Stomach smooth muscle (tissue), 2 donors: ENCODE measurements around the gene FRMD4A.
A peak's percentile ranks its signal among the peaks of the same experiment; 100 is the strongest.
"Not testable (repeated sequence)": the region's sequence is repeated elsewhere in the genome, so short reads cannot be mapped to it uniquely, and the experiment has no call there.

Source experiments
- H3K27ac ChIP-seq: one replicate; pipeline ENCODE4 v1.7.0; 2013; ENCODE audit warnings: mild to moderate bottlenecking, low read length, inconsistent platforms
- H3K27me3 ChIP-seq, 2 donors: one replicate each; pipeline ENCODE4 v1.7.0; 2013; ENCODE audit warnings: low read length in 2 of 2; ENCODE audit not compliant: insufficient read depth in 2 of 2, control insufficient read depth in 1 of 2
- H3K36me3 ChIP-seq, 2 donors: one replicate each; pipeline ENCODE4 v1.7.0; 2013; ENCODE audit warnings: low read length in 2 of 2; ENCODE audit not compliant: control insufficient read depth in 2 of 2, insufficient read depth in 2 of 2
- H3K4me1 ChIP-seq: one replicate; pipeline ENCODE4 v1.7.0; 2013; ENCODE audit warnings: low read length; ENCODE audit not compliant: control insufficient read depth, insufficient read depth
- H3K4me3 ChIP-seq, 2 donors: one replicate each; pipeline ENCODE4 v1.7.0; 2013; ENCODE audit warnings: low read length in 2 of 2
- H3K9ac ChIP-seq, 2 donors: one replicate each; pipeline ENCODE4 v1.7.0; 2013; ENCODE audit warnings: low read length in 2 of 2, mild to moderate bottlenecking in 1 of 2
- H3K9me3 ChIP-seq, 2 donors: one replicate each; pipeline ENCODE4 v1.7.0; 2013; ENCODE audit warnings: low read length in 2 of 2; ENCODE audit not compliant: control insufficient read depth in 2 of 2
- donor health status: healthy.
- donor health status: Pancreatic carcinoma.

The FRMD4A gene

DNA sequence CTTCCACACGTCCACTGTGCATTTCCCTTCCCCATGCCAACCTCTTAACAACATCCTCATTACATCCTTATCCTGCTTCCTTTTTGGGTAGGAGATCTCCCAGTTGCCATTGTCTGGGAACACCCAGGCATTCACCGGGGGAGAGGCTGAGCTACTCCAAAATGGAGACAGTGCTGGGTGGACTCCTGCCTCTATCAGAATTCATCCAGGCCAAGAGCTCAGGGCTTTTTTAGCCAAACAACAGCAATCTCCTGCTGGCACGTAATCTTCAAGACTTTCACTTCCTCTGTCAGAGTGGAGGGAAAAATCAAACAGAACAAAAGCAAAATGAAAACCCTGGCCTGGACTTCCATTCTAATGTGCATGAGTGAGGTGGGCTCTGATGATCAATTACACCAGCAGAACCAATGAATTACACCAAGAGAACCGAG lies 499.0 kb downstream of the FRMD4A start:
- peak overlapping the region; percentile 6 for H3K27ac ChIP-seq
- H3K9ac ChIP-seq: no peak overlapping the region
- H3K36me3 ChIP-seq: no peaks in the 10 kb centered on the region

DNA sequence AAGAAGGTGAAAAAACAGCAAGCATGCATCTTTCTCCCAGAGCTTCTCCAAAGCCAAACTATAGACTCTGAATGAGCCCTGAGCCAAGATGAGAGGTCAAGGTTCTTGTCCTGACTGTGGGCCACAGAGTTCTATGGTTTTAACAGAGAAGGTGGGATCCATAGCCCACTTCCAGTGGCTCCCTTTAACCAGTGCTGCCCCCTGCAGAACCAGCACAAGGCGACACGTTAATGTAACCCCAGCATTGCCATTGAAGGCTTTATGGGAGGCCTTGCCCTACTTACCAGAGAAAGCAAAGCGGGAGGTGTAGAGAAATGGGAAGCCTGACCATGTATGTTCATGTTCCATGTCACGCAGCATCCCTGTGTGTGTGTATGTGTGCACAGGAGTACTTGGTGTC lies 500.3 kb downstream of the FRMD4A start:
- Histone ChIP-seq H3K4me3 (no peak overlapping the region), H3K36me3 (no peaks in the 10 kb centered on the region), H3K9me3 (no peaks in the 10 kb centered on the region), H3K9ac (no peak overlapping the region), H3K4me1 (peaks cover 23% of the 10 kb centered on the region), H3K27me3 (no peaks in the 10 kb centered on the region), H3K27ac (no peak overlapping the region)

More for the DNA sequence above, 499.0 kb downstream of the FRMD4A start:
- H3K4me1 ChIP-seq: peaks cover 30% of the 10 kb centered on the region
- H3K4me3 ChIP-seq: no peak overlapping the region
- no peaks in the 10 kb centered on the region for H3K9me3 ChIP-seq
- H3K27me3 ChIP-seq: no peaks in the 10 kb centered on the region

DNA sequence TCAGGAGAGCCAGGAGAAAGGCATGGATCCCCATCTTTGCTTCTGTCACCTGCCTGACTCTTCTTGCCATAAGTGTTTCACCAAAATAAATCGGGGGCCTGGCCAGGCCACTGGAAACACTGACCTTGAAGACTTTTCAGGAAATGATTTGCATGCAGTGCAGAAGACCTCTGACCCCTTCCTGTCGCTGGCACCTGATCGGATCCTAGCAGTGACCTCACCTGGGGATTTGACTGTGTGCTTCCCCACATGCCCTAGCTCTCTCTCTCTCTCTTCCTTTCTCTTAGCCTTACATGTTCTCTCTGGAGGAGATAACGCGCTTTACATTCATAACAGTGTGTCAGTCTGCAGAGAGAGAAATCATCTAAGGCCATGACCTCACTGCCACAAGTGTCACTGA lies 500.9 kb downstream of the FRMD4A start:
- Histone ChIP-seq H3K9me3 (no peaks in the 10 kb centered on the region), H3K36me3 (no peaks in the 10 kb centered on the region), H3K27ac (no peak overlapping the region), H3K9ac (no peak overlapping the region), H3K4me3 (no peak overlapping the region), H3K4me1 (peaks cover 18% of the 10 kb centered on the region), H3K27me3 (no peaks in the 10 kb centered on the region)

DNA sequence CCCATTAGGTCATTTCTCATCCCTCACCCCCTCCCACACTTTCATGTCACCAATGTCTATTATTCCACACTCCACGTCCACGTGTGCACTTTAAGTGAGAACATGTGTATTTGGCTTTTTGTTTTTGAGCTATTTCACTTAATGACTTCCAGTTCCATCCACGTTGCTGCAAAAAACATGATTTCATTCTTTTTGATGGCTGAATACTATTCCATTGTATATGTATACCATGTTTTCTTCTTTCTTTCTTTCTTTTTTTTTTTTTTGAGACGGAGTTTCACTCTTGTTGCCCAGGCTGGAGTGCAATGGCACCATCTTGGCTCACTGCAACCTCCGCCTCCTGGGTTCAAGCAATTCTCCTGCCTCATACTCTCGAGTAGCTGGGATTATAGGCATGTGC lies 502.4 kb downstream of the FRMD4A start:
- H3K27me3 ChIP-seq, H3K9me3 ChIP-seq, H3K27ac ChIP-seq, H3K9ac ChIP-seq, H3K36me3 ChIP-seq, H3K4me3 ChIP-seq: not testable (repeated sequence)
- peaks cover 14% of the 10 kb centered on the region for H3K4me1 ChIP-seq

GRCh38 chr10:13827076-13827797 lies 503.5 kb downstream of the FRMD4A start:
- Histone ChIP-seq H3K9me3 (no peaks in the 10 kb centered on the region), H3K27ac (no peak overlapping the region), H3K27me3 (no peaks in the 10 kb centered on the region), H3K4me1 (peaks cover 11% of the 10 kb centered on the region), H3K36me3 (no peaks in the 10 kb centered on the region), H3K9ac (no peak overlapping the region), H3K4me3 (no peak overlapping the region)

GRCh38 chr10:13823709-13824405 lies 506.9 kb downstream of the FRMD4A start:
- Histone ChIP-seq H3K4me3 (no peak overlapping the region), H3K9me3 (no peaks in the 10 kb centered on the region)

DNA sequence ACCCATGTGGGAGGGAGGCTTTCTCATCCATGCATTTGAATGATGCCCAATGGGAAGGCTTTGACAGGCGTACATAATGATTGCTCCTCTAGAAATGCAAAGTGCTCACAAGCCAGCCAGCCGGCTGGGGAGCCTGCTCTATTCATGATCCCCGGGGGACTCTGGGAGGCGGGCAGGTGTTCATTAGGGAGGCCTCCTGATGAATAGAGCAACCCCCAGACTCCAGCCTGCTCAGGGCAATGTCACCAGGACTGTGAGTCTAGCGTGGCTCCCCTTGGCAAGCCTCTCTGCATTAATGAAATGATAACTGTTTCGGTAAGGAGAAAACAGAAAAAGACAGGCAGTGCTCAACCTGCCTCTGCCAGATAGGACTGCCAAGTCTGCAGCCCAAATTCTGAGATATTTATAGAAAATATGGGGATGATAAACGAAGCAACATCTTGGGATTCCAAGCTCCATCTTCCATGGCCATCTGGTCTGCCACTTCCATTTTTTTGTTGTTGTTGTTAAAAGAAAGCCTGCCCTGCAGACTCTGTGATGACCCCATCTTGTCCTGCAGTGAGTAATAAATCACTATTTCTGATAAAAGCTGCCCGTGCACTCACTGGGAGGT lies 507.5 kb downstream of the FRMD4A start:
- Histone ChIP-seq H3K9me3 (no peaks in the 10 kb centered on the region), H3K27ac (no peak overlapping the region), H3K4me3 (no peak overlapping the region), H3K27me3 (no peaks in the 10 kb centered on the region), H3K4me1 (peaks cover 6% of the 10 kb centered on the region), H3K9ac (no peak overlapping the region), H3K36me3 (no peaks in the 10 kb centered on the region)

More at GRCh38 chr10:13823709-13824405, 506.9 kb downstream of the FRMD4A start:
- H3K36me3 ChIP-seq: no peaks in the 10 kb centered on the region
- H3K4me1 ChIP-seq: peaks cover 6% of the 10 kb centered on the region
- no peak overlapping the region for H3K27ac ChIP-seq
- H3K27me3 ChIP-seq: no peaks in the 10 kb centered on the region
- H3K9ac ChIP-seq: no peak overlapping the region

- Histone ChIP-seq H3K27me3 (no peaks in the 10 kb centered on the region), H3K27ac (no peak overlapping the region), H3K4me1 (peaks cover 6% of the 10 kb centered on the region), H3K9me3 (no peaks in the 10 kb centered on the region), H3K36me3 (no peaks in the 10 kb centered on the region), H3K4me3 (no peak overlapping the region), H3K9ac (no peak overlapping the region)
Measured at GRCh38 chr10:13822490-13822889, 508.2 kb downstream of the FRMD4A start.

DNA sequence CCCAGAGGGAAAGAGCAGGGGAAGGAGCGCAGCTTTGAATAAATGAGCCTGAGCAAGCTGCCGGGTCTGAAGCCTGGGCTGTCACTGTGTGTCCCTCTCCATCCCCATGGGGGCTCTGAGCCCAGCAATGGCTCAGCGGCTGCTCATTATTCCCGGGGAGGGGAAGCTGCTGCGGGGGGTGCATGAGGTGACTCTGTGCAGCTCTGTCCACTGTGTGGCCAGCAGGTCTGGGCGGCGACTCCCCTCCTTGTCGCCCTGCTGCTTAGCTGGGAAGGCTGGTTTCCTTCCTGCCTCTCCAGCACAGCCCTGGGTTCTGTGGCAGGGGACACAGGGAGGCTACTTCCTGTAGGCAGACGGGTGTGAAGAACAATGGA lies 509.8 kb downstream of the FRMD4A start:
- no peaks in the 10 kb centered on the region for H3K27me3 ChIP-seq
- no peak overlapping the region for H3K9ac ChIP-seq
- no peaks in the 10 kb centered on the region for H3K36me3 ChIP-seq
- no peak overlapping the region for H3K4me3 ChIP-seq
- peaks cover 0 to 3% of the 10 kb centered on the region in 2 donors for H3K9me3 ChIP-seq
- peaks cover 13% of the 10 kb centered on the region for H3K4me1 ChIP-seq
- no peak overlapping the region for H3K27ac ChIP-seq

GRCh38 chr10:13820119-13820963 lies 510.4 kb downstream of the FRMD4A start:
- Histone ChIP-seq H3K27ac (no peak overlapping the region), H3K4me3 (no peak overlapping the region), H3K9me3 (peaks cover 0 to 6% of the 10 kb centered on the region in 2 donors), H3K36me3 (no peaks in the 10 kb centered on the region), H3K27me3 (no peaks in the 10 kb centered on the region), H3K9ac (no peak overlapping the region), H3K4me1 (peaks cover 13% of the 10 kb centered on the region)
